ENCODE data around the gene LSMEM2.

LSMEM2 gene

GRCh38 chr3:50322115-50322385 lies 43.2 kb downstream of the LSMEM2 start:
- Histone ChIP-seq H3K79me2 (ENCODE audit: insufficient read depth, low read length) (peaks cover 38% of the 10 kb centered on the region), H3K9me2 (replicated peaks; ENCODE audit: low read depth, low read length) (no peaks in the 10 kb centered on the region), H3F3A (ENCODE audit: low read depth) (no peaks in the 10 kb centered on the region), H3K4me2 (ENCODE audit: low read depth, low read length, poor library complexity, severe bottlenecking) (peak overlapping the region; percentile 95), H3K9me3 (ENCODE audit: insufficient read depth, low read depth, low read length) (no peaks in the 10 kb centered on the region), H3K4me3 (ENCODE audit: low read length, poor library complexity, severe bottlenecking) (peak overlapping the region; percentile 78), H3K27me3 (ENCODE audit: insufficient read depth, low read length, poor library complexity, severe bottlenecking) (no peaks in the 10 kb centered on the region), H4K20me1 (ENCODE audit: insufficient read depth, low read length, poor library complexity, severe bottlenecking) (peaks cover 16% of the 10 kb centered on the region), H3K36me3 (ENCODE audit: insufficient read depth, low read length) (no peaks in the 10 kb centered on the region), H3K9ac (ENCODE audit: low read depth, low read length, poor library complexity, severe bottlenecking) (no peak overlapping the region), H3K4me1 (ENCODE audit: insufficient read depth, low read length, poor library complexity, severe bottlenecking) (peaks cover 38% of the 10 kb centered on the region), H2AFZ (ENCODE audit: low read length) (0 out of 2 replicates have a peak overlapping the region, but pooled peaks have one; percentile 98)
- TF ChIP-seq CTCF (conservative IDR thresholded peaks at IDR 0.05; ENCODE audit: low read length) = no peak
- TF ChIP-seq EZH2phosphoT487 (IDR thresholded peaks at IDR 0.05; ENCODE audit: borderline replicate concordance) = no peak

- Histone ChIP-seq H2AFZ (ENCODE audit: low read length) (peak within 1 kb of the TSS; percentile 98), H3K79me2 (ENCODE audit: insufficient read depth, low read length) (peaks cover 43% of the 10 kb centered on the region), H3K36me3 (ENCODE audit: insufficient read depth, low read length) (no peaks in the 10 kb centered on the region), H3K4me1 (ENCODE audit: insufficient read depth, low read length, poor library complexity, severe bottlenecking) (peaks cover 38% of the 10 kb centered on the region), H3K27me3 (ENCODE audit: insufficient read depth, low read length, poor library complexity, severe bottlenecking) (no peaks in the 10 kb centered on the region), H3K9ac (ENCODE audit: low read depth, low read length, poor library complexity, severe bottlenecking) (peak within 1 kb of the TSS; percentile 77), H3K4me3 (ENCODE audit: low read length, poor library complexity, severe bottlenecking) (peak within 1 kb of the TSS; percentile 78), H4K20me1 (ENCODE audit: insufficient read depth, low read length, poor library complexity, severe bottlenecking) (peaks cover 19% of the 10 kb centered on the region), H3K9me3 (ENCODE audit: insufficient read depth, low read depth, low read length) (no peaks in the 10 kb centered on the region), H3K4me2 (ENCODE audit: low read depth, low read length, poor library complexity, severe bottlenecking) (peak within 1 kb of the TSS; percentile 95), H3K9me2 (replicated peaks; ENCODE audit: low read depth, low read length) (no peaks in the 10 kb centered on the region), H3F3A (ENCODE audit: low read depth) (no peaks in the 10 kb centered on the region)
- TF ChIP-seq EZH2phosphoT487 (IDR thresholded peaks at IDR 0.05; ENCODE audit: borderline replicate concordance) (no peak), CTCF (conservative IDR thresholded peaks at IDR 0.05; ENCODE audit: low read length) (no peak)
These were observed 43.7 kb downstream of the LSMEM2 start, which contains the start of gene HYAL2 for GRCh38 chr3:50322386-50323091. HYAL2 (minus strand) TSS chr3:50322745; CDS start chr3:50320489, 2,256 bp downstream.

GRCh38 chr3:50323092-50323600 lies 44.3 kb downstream of the LSMEM2 start:
- TF ChIP-seq EZH2phosphoT487 (IDR thresholded peaks at IDR 0.05; ENCODE audit: borderline replicate concordance) = no peak
- Histone ChIP-seq H3K9me2 (replicated peaks; ENCODE audit: low read depth, low read length) (no peaks in the 10 kb centered on the region), H2AFZ (ENCODE audit: low read length) (no peak overlapping the region), H4K20me1 (ENCODE audit: insufficient read depth, low read length, poor library complexity, severe bottlenecking) (peaks cover 23% of the 10 kb centered on the region), H3K9me3 (ENCODE audit: insufficient read depth, low read depth, low read length) (no peaks in the 10 kb centered on the region), H3K4me3 (ENCODE audit: low read length, poor library complexity, severe bottlenecking) (no peak overlapping the region), H3K4me1 (ENCODE audit: insufficient read depth, low read length, poor library complexity, severe bottlenecking) (peaks cover 35% of the 10 kb centered on the region), H3K9ac (ENCODE audit: low read depth, low read length, poor library complexity, severe bottlenecking) (peak overlapping the region; percentile 13), H3F3A (ENCODE audit: low read depth) (no peaks in the 10 kb centered on the region), H3K79me2 (ENCODE audit: insufficient read depth, low read length) (peaks cover 44% of the 10 kb centered on the region), H3K27me3 (ENCODE audit: insufficient read depth, low read length, poor library complexity, severe bottlenecking) (no peaks in the 10 kb centered on the region), H3K4me2 (ENCODE audit: low read depth, low read length, poor library complexity, severe bottlenecking) (no peak overlapping the region), H3K36me3 (ENCODE audit: insufficient read depth, low read length) (no peaks in the 10 kb centered on the region)

All from Loucy (cell line).